ENCODE data around the gene PRCD.

PRCD gene

DNA sequence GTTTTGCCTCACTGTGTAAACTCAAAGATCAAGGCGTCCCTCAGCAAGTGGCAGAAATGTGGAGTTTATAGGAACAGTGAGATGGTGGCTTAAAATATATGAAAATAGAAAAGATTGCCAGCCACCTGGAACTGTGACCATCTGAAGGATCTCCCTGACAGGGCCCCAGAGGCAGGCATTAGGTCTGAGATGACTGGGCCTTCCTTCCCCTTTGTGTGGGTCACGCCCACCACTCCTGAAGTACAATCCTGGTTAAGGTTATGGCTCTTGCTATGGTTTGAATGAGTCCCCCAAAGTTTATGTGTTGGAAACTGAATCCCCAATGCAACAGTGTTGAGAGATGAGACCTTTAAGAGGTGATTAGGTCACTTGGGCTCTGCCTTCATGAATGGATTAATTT is 39.4 kb downstream of the PRCD start:
- TF ChIP-seq, protein P1, sequence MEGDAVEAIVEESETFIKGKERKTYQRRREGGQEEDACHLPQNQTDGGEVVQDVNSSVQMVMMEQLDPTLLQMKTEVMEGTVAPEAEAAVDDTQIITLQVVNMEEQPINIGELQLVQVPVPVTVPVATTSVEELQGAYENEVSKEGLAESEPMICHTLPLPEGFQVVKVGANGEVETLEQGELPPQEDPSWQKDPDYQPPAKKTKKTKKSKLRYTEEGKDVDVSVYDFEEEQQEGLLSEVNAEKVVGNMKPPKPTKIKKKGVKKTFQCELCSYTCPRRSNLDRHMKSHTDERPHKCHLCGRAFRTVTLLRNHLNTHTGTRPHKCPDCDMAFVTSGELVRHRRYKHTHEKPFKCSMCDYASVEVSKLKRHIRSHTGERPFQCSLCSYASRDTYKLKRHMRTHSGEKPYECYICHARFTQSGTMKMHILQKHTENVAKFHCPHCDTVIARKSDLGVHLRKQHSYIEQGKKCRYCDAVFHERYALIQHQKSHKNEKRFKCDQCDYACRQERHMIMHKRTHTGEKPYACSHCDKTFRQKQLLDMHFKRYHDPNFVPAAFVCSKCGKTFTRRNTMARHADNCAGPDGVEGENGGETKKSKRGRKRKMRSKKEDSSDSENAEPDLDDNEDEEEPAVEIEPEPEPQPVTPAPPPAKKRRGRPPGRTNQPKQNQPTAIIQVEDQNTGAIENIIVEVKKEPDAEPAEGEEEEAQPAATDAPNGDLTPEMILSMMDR (conservative IDR thresholded peaks at IDR 0.05; ENCODE audit: low read depth, low read length) = no peak
- no peak for DNase-seq (ENCODE audit: low read depth)
- no peak overlapping the region for H3K4me3 ChIP-seq (ENCODE audit: low read depth, low read length)

DNA sequence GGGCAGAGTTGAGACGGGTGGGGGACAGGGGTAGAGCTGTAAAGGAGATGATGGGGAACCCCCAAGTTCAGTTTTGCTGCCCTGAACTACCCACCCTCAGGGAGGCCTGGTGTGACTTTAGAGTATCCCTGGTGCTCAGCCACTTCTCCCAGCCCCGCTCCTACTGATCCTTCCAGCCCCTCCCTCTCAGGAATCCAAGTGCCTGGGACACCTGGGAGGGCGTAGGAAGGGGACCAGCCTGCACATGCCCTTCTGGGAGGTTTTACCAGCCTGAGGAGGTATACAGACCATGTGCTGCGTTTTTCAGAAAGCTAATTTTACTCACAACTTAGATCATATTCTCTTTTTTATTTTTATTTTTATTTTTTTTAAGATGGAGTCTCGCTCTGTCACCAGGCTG is 41.7 kb downstream of the PRCD start:
- no peak for DNase-seq (ENCODE audit: low read depth)
- TF ChIP-seq, protein P1 (conservative IDR thresholded peaks at IDR 0.05; ENCODE audit: low read depth, low read length) = no peak
- no peak overlapping the region for H3K4me3 ChIP-seq (ENCODE audit: low read depth, low read length)

DNA sequence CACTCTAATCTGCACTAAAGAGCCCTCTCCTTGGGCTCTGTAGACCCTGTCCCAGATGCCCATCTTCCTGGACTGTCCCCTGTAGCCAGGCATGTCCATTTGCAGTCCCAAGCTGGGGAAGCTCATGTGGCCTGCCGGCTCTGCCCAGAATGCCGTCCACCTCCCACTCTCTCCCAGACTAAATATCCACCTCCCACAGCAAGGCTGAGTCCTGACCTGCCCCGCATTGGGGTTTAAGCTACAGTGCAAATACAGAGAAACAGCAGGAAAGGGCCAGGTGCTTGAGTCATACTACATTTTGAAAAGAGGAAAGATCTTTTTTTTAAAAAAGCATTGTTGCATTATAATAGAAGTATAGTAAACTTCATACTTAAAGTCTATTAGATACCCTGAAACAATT is 42.8 kb downstream of the PRCD start:
- no peak for DNase-seq (ENCODE audit: low read depth)
- TF ChIP-seq, protein P1 (conservative IDR thresholded peaks at IDR 0.05; ENCODE audit: low read depth, low read length) = no peak
- no peak overlapping the region for H3K4me3 ChIP-seq (ENCODE audit: low read depth, low read length)

DNA sequence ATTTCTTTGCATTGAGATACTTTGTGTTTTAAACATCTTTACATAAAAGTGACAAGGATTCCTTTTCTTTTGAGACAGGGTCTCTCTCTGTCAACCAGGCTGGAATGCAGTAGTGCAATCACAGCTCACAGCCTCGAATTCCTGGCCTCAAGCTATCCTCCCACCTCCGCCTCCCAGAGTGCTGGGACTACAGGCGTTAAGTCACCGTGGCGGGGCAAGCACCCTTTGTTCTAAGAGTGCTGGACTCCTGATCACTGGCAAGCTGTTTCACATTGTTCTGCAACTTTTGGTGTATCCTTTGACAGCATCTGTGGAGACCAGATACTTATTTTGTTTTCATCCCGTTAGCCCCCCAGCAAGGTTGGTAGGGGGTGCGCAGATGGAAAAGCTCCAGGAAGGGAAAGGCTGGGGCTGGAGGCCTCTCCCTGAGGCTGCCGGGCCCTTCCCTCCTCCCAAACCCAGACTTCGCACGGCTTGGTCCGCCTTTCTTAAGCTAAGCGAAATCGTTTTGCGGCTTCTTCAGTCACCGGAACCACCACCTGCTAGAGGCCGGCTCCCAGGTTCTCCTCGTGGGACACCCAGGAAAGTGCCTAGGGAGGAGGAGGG is 44.7 kb downstream of the PRCD start:
- TF ChIP-seq, protein P1 (conservative IDR thresholded peaks at IDR 0.05; ENCODE audit: low read depth, low read length) = no peak
- peak overlapping the region; percentile 47 for H3K4me3 ChIP-seq (ENCODE audit: low read depth, low read length)
- DNase-seq (ENCODE audit: low read depth) = no peak

DNA sequence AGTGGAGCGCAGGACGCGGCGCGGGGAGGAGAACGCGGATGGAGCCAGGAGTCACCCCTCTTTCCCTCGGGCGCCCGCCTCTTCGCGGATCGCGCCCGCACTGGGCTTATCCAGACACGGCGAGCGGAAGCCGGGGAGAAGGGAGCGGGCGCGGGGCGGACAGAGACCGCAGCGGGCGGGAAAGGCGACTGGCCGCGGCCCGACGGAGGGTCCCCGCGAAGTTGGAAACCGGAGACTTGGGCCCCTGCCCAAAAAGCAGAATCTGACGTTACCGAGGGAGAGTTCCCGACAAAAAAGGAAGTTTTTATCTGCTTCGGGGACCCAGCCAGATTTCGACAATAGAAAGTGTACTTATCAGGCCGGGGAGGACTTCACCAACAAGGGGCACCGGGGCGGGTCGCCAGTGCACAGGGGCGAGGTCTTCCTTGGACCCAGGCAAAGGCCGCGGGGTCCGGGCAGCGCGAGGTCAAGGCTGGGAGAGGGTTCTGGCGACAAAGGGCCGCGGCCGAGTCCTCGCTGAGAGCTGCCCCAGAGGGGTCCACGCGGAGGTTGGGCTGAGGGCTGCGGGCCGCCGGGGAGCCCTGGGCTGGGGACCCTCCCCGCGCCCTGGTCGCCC is 45.3 kb downstream of the PRCD start:
- H3K4me3 ChIP-seq (ENCODE audit: low read depth, low read length) = peak overlapping the region; percentile 47
- DNase-seq (ENCODE audit: low read depth) = no peak
- TF ChIP-seq, protein P1 (conservative IDR thresholded peaks at IDR 0.05; ENCODE audit: low read depth, low read length) = no peak

DNA sequence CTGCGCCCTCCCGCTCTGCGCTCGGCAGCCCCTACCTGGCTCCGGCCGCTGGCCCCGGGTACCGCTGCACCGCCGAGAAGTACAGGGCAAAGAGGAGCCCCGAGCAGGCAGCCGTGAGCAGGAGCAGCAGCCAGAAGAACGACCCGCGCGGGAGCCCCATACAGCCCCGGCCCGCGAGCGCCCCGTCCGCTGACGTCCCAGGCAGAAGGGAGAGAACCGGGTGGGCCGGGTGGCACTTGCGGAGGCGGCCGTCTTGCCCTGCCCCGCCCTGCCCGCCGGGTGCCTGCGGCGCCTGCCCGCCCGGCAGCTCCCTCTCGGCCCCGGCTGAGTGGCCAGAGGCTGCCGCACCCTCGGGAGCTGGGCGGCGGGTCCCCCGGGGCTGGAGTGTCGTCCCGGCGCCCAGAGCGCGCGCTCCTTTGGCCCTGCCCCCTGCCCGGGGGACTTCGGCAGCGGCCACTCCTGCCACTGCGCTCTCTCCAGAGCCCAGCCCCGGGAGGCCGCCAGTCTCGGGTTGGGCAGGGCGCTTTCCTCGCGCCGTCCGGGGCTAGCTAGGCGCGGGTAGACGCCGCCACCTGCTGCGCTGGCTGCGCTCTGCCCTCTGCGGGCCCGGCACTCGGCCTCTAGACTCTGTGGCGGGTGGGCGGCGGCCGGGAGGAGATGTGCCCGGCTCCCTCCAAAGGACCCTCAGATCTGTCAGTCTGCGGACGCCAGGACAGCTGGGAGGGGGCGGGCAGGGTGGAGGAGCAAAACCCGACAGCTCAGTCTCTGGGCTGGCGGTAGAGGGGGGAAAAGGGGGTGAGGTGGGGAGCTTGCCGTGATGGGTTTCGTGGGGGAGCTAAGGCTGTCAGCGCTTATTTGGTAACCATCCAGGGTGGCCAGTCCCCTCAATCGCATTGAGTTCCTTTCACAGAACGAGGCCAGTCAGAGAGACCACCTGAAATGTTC is 46.1 kb downstream of the PRCD start, which contains the start of gene ST6GALNAC2:
Gene ST6GALNAC2 (minus strand): TSS at position 212 of the 945 bp plus-strand sequence. CDS start 52 bp downstream, at position 160.
- TF ChIP-seq, protein P1 (conservative IDR thresholded peaks at IDR 0.05; ENCODE audit: low read depth, low read length) = no peak
- DNase-seq (ENCODE audit: low read depth) = no peak
- H3K4me3 ChIP-seq (ENCODE audit: low read depth, low read length) = peak within 1 kb of the TSS; percentile 47

Data from choroid plexus epithelial cell (primary cell).